NCI-H2107 (cell line): ENCODE measurements around the gene NPHS1.
"Not testable (repeated sequence)": the region's sequence is repeated elsewhere in the genome, so short reads cannot be mapped to it uniquely, and the experiment has no call there.

Source experiments
- DNase-seq: peaks from one replicate; lab custom pipeline; 2025; lab: John Stamatoyannopoulos, UW

Gene NPHS1

GRCh38 chr19:35874392-35874930, 22.2 kb upstream of the NPHS1 start:
- no peak for DNase-seq

GRCh38 chr19:35872180-35872579, 19.9 kb upstream of the NPHS1 start:
- DNase-seq: no peak

- no peak for DNase-seq
These were observed 19.3 kb upstream of the NPHS1 start for GRCh38 chr19:35871611-35872010.

GRCh38 chr19:35870798-35871197, 18.5 kb upstream of the NPHS1 start:
- DNase-seq: no peak

DNA sequence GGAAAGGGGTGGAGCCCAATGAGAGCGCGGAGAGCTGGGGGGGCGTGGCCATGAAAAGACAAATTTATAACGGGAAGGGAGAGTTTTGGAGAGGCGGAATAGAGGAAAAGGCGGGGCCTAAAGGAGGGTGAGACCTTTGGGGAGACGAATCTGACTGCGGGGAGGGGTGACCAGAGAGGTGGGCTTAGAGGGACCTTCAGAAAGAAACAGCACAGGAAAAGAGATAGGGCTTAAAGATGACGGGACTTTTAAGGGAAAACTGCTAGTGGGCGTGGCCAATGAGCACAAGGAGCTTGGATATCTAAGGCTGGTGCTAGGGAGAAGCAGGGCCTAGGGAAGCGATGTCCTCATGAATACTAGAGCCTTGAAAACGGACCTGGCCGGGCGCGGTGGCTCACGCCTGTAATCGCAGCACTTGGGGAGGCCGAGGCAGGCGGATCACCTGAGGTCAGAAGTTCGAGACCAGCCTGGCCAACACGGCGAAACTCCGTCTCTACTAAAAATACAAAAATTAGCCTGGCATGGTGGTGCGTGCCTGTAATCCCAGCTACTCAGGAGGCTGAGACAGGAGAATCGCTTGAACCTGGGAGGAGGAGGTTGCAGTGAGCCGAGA, 17.9 kb upstream of the NPHS1 start:
- not testable (repeated sequence) for DNase-seq

DNA sequence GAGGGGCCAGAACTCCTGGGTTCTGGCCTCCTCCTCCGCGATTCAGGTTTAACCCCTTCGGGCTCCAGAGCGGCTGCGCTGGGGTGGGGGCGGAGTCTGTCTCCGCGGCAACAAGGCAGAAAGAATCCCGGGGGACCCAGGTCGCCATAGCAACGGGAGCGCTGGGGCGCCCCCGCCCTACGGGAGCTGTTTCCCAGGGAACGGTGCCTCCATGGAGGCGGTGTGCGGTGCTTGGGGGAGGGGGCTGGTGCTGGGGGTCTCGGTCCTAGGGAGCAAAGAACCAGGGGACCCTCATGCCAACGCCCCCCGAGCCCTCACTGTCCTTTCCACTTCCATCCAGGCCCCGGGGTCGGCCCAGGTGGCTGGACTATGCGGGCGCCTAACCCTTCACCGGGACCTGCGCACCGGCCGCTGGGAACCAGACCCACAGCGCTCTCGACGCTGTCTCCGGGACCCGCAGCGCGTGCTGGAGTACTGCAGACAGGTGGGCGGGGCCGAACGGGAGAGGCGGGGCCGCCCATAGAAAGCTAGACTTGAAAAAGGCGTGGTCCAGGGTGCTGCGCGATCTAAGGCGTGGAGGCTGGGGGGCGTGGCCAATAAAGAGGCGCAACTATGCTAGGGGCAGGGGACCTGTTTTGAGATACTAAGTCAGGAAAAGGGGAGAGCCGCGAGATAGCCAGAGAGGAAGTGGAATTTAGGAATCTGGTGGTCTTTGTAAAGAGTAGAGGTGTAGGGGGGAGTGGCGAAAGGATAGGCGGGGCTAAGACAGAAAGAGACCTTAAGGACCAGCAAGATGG, 17.2 kb upstream of the NPHS1 start:
- peak; percentile 65 for DNase-seq

- no peak for DNase-seq
These were observed 16.6 kb upstream of the NPHS1 start for GRCh38 chr19:35868823-35869326.

- DNase-seq: peak; percentile 49
These were observed 16.0 kb upstream of the NPHS1 start, which contains the start of gene APLP1 for GRCh38 chr19:35868172-35868822. Gene APLP1, plus strand, starts transcription at chr19:35868574. Its CDS starts 63 bp downstream, at chr19:35868637.

- DNase-seq: no peak
These were observed 10.7 kb upstream of the NPHS1 start for GRCh38 chr19:35863018-35863417.

DNA sequence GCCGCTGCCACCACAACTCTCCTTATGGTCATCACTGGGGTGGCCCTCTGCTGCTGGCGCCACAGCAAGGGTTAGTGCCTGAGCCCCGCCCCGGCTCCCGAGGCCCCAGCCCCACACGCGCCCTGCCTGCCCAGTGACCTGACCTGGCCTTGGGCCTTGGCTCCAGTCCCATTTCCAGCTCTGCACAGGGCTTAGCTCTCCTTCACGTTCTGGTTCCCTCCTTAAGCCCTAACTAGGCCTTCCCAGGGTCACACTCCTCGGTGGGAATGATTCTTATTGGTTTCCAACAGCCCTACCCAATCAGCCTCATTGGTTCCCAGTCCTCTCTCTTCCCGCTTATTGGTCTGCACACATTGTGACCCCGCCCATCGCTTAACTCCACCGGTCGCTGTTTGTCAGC, 10.2 kb upstream of the NPHS1 start:
- DNase-seq: no peak

DNA sequence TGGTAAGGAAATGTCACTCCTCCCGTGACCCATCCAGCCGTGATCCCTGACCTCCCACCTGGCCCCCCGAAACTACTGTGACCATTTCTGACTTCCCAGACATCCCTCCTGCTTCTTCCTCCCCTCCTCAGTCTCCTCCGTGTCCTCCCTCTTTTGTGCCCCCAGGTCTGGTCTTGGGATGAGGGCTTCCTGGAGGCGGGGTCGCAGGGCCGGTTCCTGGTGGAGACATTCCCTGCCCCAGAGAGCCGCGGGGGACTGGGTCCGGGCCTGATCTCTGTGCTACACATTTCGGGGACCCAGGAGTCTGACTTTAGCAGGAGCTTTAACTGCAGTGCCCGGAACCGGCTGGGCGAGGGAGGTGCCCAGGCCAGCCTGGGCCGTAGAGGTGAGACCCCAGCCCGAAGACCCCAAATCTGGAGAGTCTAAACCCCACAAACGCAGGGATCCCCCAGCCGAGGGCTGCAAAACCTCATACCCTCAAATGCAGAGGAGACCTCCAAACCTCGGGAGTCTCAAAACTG, 9.4 kb upstream of the NPHS1 start:
- DNase-seq: no peak

- DNase-seq: no peak
These were observed 8.7 kb upstream of the NPHS1 start for GRCh38 chr19:35860818-35861639.

GRCh38 chr19:35860436-35860817, 8.1 kb upstream of the NPHS1 start:
- DNase-seq: no peak

- DNase-seq: no peak
These were observed 7.1 kb upstream of the NPHS1 start for GRCh38 chr19:35859414-35859813.

DNA sequence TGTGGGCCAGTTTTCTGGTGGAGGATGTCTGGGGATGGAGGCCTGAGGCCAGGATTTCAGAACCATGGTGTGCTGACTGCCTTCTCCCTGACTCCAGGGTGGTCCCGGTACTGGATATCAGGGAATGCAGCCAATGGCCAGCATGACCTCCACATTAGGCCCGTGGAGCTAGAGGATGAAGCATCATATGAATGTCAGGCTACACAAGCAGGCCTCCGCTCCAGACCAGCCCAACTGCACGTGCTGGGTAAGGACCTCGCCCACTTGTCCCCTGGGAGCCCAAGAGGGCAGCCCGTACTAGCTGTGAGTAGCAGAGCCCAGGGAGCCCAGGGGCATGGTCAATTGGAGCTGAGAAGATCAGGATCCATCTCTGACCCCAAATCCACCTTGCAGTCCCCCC, 6.0 kb upstream of the NPHS1 start:
- no peak for DNase-seq

DNA sequence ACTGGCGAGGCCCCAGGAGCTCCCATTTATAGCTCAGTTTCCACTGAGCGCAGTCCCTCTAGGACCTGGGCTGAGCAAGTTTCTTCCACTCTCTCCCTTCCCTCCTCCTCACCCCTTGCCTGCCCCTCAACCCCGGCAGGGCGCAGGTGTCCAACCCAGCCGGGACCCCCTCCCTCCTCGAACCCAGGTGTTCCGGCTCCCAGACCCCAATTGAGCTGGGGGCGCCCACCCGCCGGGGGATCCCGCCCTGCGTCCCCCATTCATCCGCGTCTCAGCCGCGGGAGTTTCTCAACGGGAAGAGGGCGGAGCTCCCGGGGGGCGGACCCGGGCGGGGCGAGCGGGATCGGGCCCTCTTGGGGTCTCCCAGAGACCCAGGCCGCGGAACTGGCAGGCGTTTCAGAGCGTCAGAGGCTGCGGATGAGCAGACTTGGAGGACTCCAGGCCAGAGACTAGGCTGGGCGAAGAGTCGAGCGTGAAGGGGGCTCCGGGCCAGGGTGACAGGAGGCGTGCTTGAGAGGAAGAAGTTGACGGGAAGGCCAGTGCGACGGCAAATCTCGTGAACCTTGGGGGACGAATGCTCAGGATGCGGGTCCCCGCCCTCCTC, 4.3 kb upstream of the NPHS1 start, which contains the start of gene KIRREL2:
KIRREL2 (plus strand) TSS at position 366 of the 604 bp plus-strand sequence; CDS start at position 575, 209 bp downstream.
- DNase-seq: no peak

GRCh38 chr19:35853038-35853756, 893 bp upstream of the NPHS1 start:
- no peak for DNase-seq

GRCh38 chr19:35851213-35852028, 883 bp downstream of the NPHS1 start:
- DNase-seq: no peak

DNA sequence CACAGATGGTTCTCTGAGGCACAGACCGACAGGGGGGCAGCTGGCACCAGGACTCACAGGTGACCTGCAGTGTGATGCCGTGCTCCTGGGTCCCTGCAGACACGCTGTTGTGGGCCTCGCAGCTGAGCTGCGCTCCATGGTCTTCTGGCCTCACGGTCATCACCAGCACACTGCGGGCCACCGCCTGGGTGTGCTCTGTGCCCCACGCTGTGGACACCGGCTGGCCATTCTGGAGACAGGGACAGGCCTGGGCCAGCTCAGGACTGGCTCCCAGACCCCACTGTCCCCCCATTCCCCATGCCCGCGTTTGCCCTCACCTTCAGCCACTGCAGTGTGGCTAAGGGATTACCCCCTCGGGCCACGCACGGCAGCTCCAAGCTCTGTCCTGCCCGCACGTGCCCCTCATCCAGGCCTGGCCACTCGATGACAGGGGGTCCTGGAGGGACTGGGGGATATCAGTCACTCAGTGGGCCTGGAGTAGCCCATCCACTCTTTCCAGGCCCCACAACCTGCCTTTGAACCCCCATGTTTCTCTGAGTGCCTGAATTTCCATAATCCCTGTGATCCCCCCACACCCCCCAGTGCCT, 3.3 kb downstream of the NPHS1 start:
- DNase-seq: no peak
